Trophoblast cell (in vitro differentiated cells and primary cell): ENCODE data around the gene XPO6.

Experiments used
- DNase-seq, 2 donors: peaks; one replicate each; pipeline ENCODE4 v3.0.0-alpha.2; 2016
- H2AFZ ChIP-seq: 2 replicates; pipeline ENCODE4 v1.6.1; 2013; ENCODE audit warnings: low read length, moderate library complexity, mild to moderate bottlenecking; ENCODE audit not compliant: insufficient read depth, poor library complexity
- H2AK5ac ChIP-seq: 2 replicates; pipeline ENCODE4 v1.6.1; 2013; ENCODE audit warnings: mild to moderate bottlenecking, low read length
- H2BK120ac ChIP-seq: 2 replicates; pipeline ENCODE4 v1.6.1; 2013; ENCODE audit warnings: low read length, mild to moderate bottlenecking, moderate library complexity; ENCODE audit not compliant: insufficient read depth, poor library complexity
- H2BK12ac ChIP-seq: 2 replicates; pipeline ENCODE4 v1.6.1; 2013; ENCODE audit warnings: mild to moderate bottlenecking, low read length, moderate library complexity
- H2BK5ac ChIP-seq: 2 replicates; pipeline ENCODE4 v1.6.1; 2013; ENCODE audit warnings: low read length, low read depth, moderate library complexity, mild to moderate bottlenecking; ENCODE audit not compliant: poor library complexity
- H3K14ac ChIP-seq: 2 replicates; pipeline ENCODE4 v1.6.1; 2013; ENCODE audit warnings: mild to moderate bottlenecking, low read length
- H3K18ac ChIP-seq: 2 replicates; pipeline ENCODE4 v1.6.1; 2013; ENCODE audit warnings: mild to moderate bottlenecking, low read length
- H3K23ac ChIP-seq: 2 replicates; pipeline ENCODE4 v1.6.1; 2013; ENCODE audit warnings: low read length
- H3K27ac ChIP-seq: 2 replicates; pipeline ENCODE4 v1.5.1; 2013; ENCODE audit warnings: low read depth, mild to moderate bottlenecking, inconsistent platforms, low read length, moderate library complexity
- H3K27me3 ChIP-seq: 2 replicates; pipeline ENCODE4 v1.6.1; 2013; ENCODE audit warnings: inconsistent platforms, mild to moderate bottlenecking, low read length, moderate library complexity; ENCODE audit not compliant: insufficient read depth
- H3K36me3 ChIP-seq, 2 experiments: 1 replicate in 1 of 2; 2 replicates in 1 of 2; pipeline ENCODE4 v1.6.1; 2013; ENCODE audit warnings: low read length in 2 of 2, mild to moderate bottlenecking in 2 of 2, moderate library complexity in 1 of 2; ENCODE audit not compliant: insufficient read depth in 2 of 2, control insufficient read depth in 1 of 2
- H3K4ac ChIP-seq: 2 replicates; pipeline ENCODE4 v1.6.1; 2013; ENCODE audit warnings: low read depth, mild to moderate bottlenecking, low read length, moderate library complexity
- H3K4me1 ChIP-seq, 2 experiments: 1 replicate in 1 of 2; 2 replicates in 1 of 2; pipeline ENCODE4 v1.6.1; 2013; ENCODE audit warnings: low read length in 2 of 2, mild to moderate bottlenecking in 2 of 2, moderate library complexity in 1 of 2; ENCODE audit not compliant: insufficient read depth in 2 of 2, control insufficient read depth in 1 of 2
- H3K4me2 ChIP-seq: 2 replicates; pipeline ENCODE4 v1.6.1; 2013; ENCODE audit warnings: inconsistent platforms, mild to moderate bottlenecking, low read length, moderate library complexity
- H3K4me3 ChIP-seq: 2 replicates; pipeline ENCODE4 v1.5.1; 2013; ENCODE audit warnings: mild to moderate bottlenecking, low read depth, low read length, inconsistent platforms
- H3K79me1 ChIP-seq: one replicate; pipeline ENCODE4 v1.6.1; 2013; ENCODE audit warnings: low read length
- H3K79me2 ChIP-seq: 2 replicates; pipeline ENCODE4 v1.6.1; 2013; ENCODE audit warnings: low read length, mild to moderate bottlenecking; ENCODE audit not compliant: control insufficient read depth, insufficient read depth, poor library complexity
- H3K9ac ChIP-seq: 2 replicates; pipeline ENCODE4 v1.6.1; 2013; ENCODE audit warnings: mild to moderate bottlenecking, low read length
- H3K9me3 ChIP-seq: 2 replicates; pipeline ENCODE4 v1.6.1; 2013; ENCODE audit warnings: low read depth, mild to moderate bottlenecking, control low read depth, inconsistent platforms, low read length; ENCODE audit not compliant: insufficient read depth
- H4K12ac ChIP-seq: 2 replicates; pipeline ENCODE4 v1.6.1; 2013; ENCODE audit warnings: low read depth, mild to moderate bottlenecking, low read length, moderate library complexity
- H4K8ac ChIP-seq: 2 replicates; pipeline ENCODE4 v1.6.1; 2013; ENCODE audit warnings: low read depth, mild to moderate bottlenecking, low read length, moderate library complexity
- H4K91ac ChIP-seq: one replicate; pipeline ENCODE4 v1.6.1; 2013; ENCODE audit warnings: low read depth, mild to moderate bottlenecking, low read length, moderate library complexity
- WGBS: extraction: QIAGEN DNeasy Blood & Tissue Kit; methylation state at CpG from one replicate; pipeline ENCODE4 v1.1.7; 2013; ENCODE audit warnings: missing lambda C conversion rate; ENCODE audit not compliant: insufficient read length, insufficient coverage; ENCODE audit errors: extremely low coverage; 5-methylcytosine and 5-hydroxymethylcytosine counted together

Gene XPO6

DNA sequence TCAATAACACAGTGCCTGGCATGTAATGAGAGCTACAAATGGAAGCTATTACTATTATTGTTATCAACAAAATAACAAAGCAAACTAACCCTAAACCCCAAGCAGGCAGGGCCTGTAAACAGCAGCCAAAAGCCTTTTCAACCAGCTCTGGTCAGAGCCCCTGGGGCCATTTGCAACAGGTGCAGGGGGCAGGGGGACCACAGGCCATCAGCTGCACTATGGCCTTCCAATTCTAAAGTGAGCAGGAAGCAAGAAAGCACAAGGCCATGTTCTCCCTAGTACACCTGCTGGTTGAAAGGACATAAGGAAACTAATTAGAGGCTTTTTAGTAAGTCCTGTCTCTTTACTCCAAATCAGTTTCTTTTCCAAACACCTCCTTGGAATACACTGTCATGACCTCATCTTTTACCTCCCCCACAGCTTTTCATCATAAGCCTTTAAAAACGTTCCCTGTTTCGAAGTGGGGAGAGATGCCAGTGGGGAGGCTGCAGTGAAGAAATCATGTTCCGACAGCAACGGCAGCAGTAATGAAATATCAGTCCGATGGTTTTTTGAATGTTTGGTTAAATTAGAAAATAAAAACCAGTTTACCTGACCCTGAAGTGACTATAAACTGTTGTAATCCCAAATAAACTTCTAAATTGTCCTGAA, 79.9 kb downstream of the XPO6 start:
- Histone ChIP-seq H2BK5ac (no peak overlapping the region), H2BK12ac (no peak overlapping the region), H3K9me3 (no peaks in the 10 kb centered on the region), H2AFZ (no peak overlapping the region), H3K18ac (no peak overlapping the region), H3K4me1 (peaks cover 0 to 2% of the 10 kb centered on the region in 2 experiments), H3K27me3 (no peaks in the 10 kb centered on the region), H3K4me2 (no peak overlapping the region), H4K91ac (no peak overlapping the region), H3K79me1 (no peaks in the 10 kb centered on the region), H2BK120ac (no peak overlapping the region), H3K23ac (no peak overlapping the region), H3K27ac (no peak overlapping the region), H3K4me3 (no peak overlapping the region), H2AK5ac (no peak overlapping the region), H3K79me2 (no peaks in the 10 kb centered on the region), H3K4ac (no peak overlapping the region), H4K12ac (no peak overlapping the region), H4K8ac (no peak overlapping the region), H3K36me3 (peaks cover 29 to 44% of the 10 kb centered on the region in 2 experiments), H3K14ac (no peak overlapping the region), H3K9ac (no peak overlapping the region)
- no peak for DNase-seq
- WGBS, result no CpG with 5 or more reads among the region's 5 CpGs

- H3K36me3 ChIP-seq, result peaks cover 30 to 49% of the 10 kb centered on the region in 2 experiments
- no peak overlapping the region for H3K9ac ChIP-seq
- H3K4me3 ChIP-seq, result no peak overlapping the region
- H2BK5ac ChIP-seq, result no peak overlapping the region
- DNase-seq, result no peak
- no peaks in the 10 kb centered on the region for H3K4me1 ChIP-seq
- no peak overlapping the region for H2BK120ac ChIP-seq
- H3K18ac ChIP-seq, result no peak overlapping the region
- no peak overlapping the region for H3K4me2 ChIP-seq
- H3K27me3 ChIP-seq, result no peaks in the 10 kb centered on the region
- H2AK5ac ChIP-seq, result no peak overlapping the region
- no CpG with 5 or more reads among the region's 6 CpGs for WGBS
- H3K27ac ChIP-seq, result no peak overlapping the region
- H4K12ac ChIP-seq, result no peak overlapping the region
- no peaks in the 10 kb centered on the region for H3K79me1 ChIP-seq
- no peaks in the 10 kb centered on the region for H3K79me2 ChIP-seq
- H3K23ac ChIP-seq, result no peak overlapping the region
- no peak overlapping the region for H2AFZ ChIP-seq
- H4K8ac ChIP-seq, result no peak overlapping the region
- no peak overlapping the region for H3K4ac ChIP-seq
- no peaks in the 10 kb centered on the region for H3K9me3 ChIP-seq
- H3K14ac ChIP-seq, result no peak overlapping the region
- H4K91ac ChIP-seq, result no peak overlapping the region
- H2BK12ac ChIP-seq, result no peak overlapping the region
These were observed 80.6 kb downstream of the XPO6 start for GRCh38 chr16:28131181-28131580.

DNA sequence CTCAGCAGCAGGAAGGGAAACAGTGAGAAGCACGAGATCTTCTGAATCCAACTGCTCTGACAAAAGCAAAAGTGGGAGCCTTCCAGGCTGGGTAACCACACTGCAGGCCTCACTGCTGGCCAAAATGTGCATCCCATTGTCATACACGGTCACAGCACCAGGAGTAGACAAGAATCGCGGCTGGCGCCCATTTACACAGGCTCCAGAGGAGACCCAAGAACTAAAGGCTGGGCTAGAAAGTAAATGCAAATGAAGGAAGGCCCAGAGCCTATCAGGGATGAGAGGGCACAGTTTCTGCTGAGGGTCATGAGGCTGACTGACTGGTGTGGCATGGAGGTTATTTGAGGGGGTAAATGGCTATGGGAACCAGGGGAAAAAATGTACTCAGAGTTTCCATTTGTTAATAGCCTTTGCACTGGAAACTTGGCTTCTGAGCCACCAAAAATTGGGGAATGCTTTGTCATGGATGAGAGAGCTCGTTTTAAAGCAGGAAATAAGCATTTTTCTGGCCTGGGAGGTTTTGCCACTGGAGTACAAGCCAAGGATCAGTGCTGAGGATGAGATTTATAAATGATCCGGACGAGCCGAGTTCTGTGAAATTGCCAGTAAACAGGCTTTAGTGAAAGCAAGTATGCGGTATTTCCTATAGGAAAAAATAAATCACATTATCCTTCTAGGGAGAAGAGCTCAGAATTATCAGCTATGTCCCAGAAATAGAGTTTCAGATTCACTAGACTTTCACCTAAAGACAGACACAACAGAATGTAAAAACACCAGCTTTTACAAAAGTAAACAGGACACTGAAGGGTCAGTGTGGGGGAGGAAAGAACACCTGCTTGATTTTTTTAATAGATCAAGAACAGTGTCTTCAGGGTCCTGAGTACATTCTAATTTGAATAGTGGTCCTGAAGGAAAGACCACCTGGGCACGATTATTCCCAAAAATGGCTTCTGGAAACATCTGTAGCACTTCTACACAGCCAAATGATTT, 81.4 kb downstream of the XPO6 start:
- Histone ChIP-seq H3K27me3 (no peaks in the 10 kb centered on the region), H2AK5ac (no peak overlapping the region), H3K23ac (no peak overlapping the region), H2AFZ (no peak overlapping the region), H4K12ac (no peak overlapping the region), H2BK5ac (no peak overlapping the region), H3K18ac (peak overlapping the region; percentile 39), H2BK120ac (no peak overlapping the region), H4K91ac (no peak overlapping the region), H4K8ac (no peak overlapping the region), H3K27ac (no peak overlapping the region), H3K36me3 (peaks cover 38 to 57% of the 10 kb centered on the region in 2 experiments), H3K9ac (no peak overlapping the region), H3K4me2 (no peak overlapping the region), H3K4me1 (no peaks in the 10 kb centered on the region), H3K9me3 (no peaks in the 10 kb centered on the region), H3K4me3 (no peak overlapping the region), H3K79me1 (no peaks in the 10 kb centered on the region), H2BK12ac (no peak overlapping the region), H3K79me2 (no peaks in the 10 kb centered on the region), H3K4ac (no peak overlapping the region), H3K14ac (no peak overlapping the region)
- DNase-seq, result no peak
- no CpG with 5 or more reads among the region's 11 CpGs for WGBS

DNA sequence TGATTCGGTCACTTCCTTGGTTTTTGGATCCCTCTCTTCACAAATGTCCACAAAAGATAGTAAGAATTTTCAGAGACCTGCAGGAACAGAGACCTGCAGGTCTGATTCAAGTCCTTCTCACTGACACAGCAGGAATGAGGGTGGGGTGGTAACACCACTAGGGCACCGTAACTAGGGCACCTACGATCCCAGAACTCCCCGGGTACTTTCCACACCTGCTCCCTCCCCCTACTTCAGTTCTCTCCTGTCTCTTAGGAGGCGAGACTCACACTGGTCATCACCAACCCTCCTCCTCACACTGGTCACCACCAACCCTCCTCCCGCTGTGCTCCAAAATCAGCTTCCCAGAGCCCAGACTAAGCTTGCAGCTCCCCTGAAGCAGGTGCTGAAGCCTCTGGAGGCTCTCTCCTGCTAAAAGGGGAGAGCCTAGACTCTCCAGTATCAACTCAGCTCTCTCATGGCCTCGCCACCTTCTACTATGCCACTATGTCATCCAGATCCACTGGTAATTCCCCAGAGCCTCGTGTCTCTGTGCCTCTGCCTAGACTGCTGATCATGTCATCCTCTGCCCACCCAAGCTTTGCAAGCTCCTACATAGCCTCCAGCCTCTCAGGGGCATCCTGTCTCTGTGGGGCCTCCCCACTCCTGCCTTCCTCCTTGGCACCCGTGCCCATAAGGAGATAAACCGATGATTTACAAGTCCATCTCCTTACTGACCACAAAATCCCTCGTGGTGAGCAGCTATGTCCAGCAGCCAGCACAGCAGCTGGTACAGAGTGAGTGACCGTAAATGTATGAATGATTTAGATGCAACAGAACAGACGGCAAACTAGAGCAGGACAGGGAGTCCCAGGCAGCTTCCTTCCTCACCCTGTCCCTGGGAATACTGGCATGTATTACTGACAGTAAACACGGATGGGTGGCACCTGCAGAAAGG, 84.8 kb downstream of the XPO6 start:
- Histone ChIP-seq H2BK5ac (no peak overlapping the region), H3K14ac (no peak overlapping the region), H4K91ac (no peak overlapping the region), H4K12ac (no peak overlapping the region), H2BK12ac (no peak overlapping the region), H3K79me1 (no peaks in the 10 kb centered on the region), H3K4ac (no peak overlapping the region), H4K8ac (no peak overlapping the region), H2AK5ac (no peak overlapping the region), H3K9me3 (no peaks in the 10 kb centered on the region), H3K23ac (no peak overlapping the region), H3K4me1 (no peaks in the 10 kb centered on the region), H3K4me2 (no peak overlapping the region), H3K18ac (no peak overlapping the region), H2BK120ac (no peak overlapping the region), H2AFZ (no peak overlapping the region), H3K79me2 (no peaks in the 10 kb centered on the region), H3K27ac (no peak overlapping the region), H3K9ac (no peak overlapping the region), H3K36me3 (peaks cover 36 to 52% of the 10 kb centered on the region in 2 experiments), H3K4me3 (no peak overlapping the region), H3K27me3 (no peaks in the 10 kb centered on the region)
- WGBS, result no CpG with 5 or more reads among the region's 14 CpGs
- DNase-seq, result no peak
